Kidney epithelial cell (primary cell): Measurements from ENCODE around the gene TUBGCP2. TPM values are rescaled to one million over a fixed set of nuclear protein-coding genes. Genes with fewer than 3 reads are reported as not detected.

Source experiments
- DNase-seq: peaks from one replicate; pipeline ENCODE4 v3.0.0-alpha.2; 2010; ENCODE audit warnings: low read depth
- H3K27me3 ChIP-seq: 2 replicates; pipeline ENCODE4 v1.6.0; 2011; ENCODE audit warnings: low read length; ENCODE audit not compliant: control insufficient read depth, insufficient read depth
- H3K36me3 ChIP-seq: 2 replicates; pipeline ENCODE4 v1.5.1; 2011; ENCODE audit warnings: low read length; ENCODE audit not compliant: control insufficient read depth, insufficient read depth
- H3K4me3 ChIP-seq: 2 replicates; pipeline ENCODE4 v1.5.1; 2011; ENCODE audit warnings: low read depth, mild to moderate bottlenecking, control low read depth, low read length
- total RNA-seq: library from RNA; depleted of rRNA; stranded (reverse); fragments of >200 nt; gene quantifications from 2 replicates; pipeline ENCODE4 v1.2.3, GENCODE V29; 2015
- TF ChIP-seq, protein P1 (sequence below): IDR thresholded peaks from 2 replicates; pipeline ENCODE4 v1.5.1; 2011; ENCODE audit warnings: mild to moderate bottlenecking, moderate library complexity, low read length, control low read depth, inconsistent platforms; ENCODE audit not compliant: insufficient read depth, poor library complexity, severe bottlenecking

TUBGCP2 gene
- total RNA-seq, 1 donor from 2014 or later: 65.5 TPM

DNA sequence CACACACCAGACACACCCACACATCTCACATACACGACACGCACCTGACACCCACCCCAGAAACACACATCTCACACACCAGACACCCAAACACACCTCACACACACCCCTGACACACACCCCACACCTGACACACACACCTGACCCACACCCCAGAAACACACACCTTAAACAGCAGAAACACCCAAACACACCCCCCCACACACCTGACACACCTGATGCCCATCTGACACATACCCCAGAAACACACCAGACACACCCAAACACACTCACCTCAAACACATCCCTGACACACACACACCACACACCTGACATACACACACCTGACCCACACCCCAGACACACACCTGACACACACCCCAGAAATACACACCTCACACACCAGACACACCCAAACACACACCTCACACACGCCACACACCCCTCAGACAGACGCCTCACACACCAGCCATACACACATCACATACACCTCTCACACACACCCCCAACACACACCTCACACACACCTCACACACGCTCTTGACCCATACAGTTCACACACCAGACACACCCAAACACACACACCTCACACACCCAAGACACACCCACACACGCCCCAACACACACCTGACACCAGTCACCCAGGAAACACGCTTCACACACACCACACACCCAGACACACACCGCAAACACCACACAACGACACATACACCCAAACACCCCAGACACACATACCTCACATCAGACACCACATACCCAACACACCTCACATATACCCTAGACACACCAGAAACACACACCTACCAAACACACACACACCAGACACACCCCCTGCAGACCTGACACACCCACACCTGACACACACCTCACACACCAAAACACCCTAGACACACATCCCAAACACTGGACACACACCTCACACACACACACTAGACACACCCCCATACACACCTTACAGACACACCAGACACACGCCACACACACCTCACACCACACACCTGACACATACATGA, 29.7 kb upstream of the TUBGCP2 start:
- no peak for DNase-seq
- H3K27me3 ChIP-seq: peaks cover 46% of the 10 kb centered on the region
- no peaks in the 10 kb centered on the region for H3K36me3 ChIP-seq
- H3K4me3 ChIP-seq: no peak overlapping the region
- TF ChIP-seq, protein P1, sequence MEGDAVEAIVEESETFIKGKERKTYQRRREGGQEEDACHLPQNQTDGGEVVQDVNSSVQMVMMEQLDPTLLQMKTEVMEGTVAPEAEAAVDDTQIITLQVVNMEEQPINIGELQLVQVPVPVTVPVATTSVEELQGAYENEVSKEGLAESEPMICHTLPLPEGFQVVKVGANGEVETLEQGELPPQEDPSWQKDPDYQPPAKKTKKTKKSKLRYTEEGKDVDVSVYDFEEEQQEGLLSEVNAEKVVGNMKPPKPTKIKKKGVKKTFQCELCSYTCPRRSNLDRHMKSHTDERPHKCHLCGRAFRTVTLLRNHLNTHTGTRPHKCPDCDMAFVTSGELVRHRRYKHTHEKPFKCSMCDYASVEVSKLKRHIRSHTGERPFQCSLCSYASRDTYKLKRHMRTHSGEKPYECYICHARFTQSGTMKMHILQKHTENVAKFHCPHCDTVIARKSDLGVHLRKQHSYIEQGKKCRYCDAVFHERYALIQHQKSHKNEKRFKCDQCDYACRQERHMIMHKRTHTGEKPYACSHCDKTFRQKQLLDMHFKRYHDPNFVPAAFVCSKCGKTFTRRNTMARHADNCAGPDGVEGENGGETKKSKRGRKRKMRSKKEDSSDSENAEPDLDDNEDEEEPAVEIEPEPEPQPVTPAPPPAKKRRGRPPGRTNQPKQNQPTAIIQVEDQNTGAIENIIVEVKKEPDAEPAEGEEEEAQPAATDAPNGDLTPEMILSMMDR: no peak

DNA sequence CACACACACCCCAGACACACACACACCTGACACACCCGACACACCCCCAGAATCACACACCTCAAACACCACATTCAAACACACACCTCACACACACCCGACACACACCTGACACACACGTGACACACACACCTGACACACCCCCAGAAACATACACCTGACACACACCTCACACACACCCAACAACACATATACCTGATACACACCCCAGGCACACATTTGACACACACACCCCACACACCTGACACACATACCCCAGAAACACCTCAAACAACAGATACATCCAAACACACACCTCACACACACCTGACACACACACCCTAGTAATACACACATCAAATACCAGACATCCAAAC, 28.7 kb upstream of the TUBGCP2 start:
- DNase-seq: no peak
- Histone ChIP-seq H3K27me3 (peaks cover 54% of the 10 kb centered on the region), H3K36me3 (no peaks in the 10 kb centered on the region), H3K4me3 (no peak overlapping the region)
- TF ChIP-seq, protein P1: no peak

DNA sequence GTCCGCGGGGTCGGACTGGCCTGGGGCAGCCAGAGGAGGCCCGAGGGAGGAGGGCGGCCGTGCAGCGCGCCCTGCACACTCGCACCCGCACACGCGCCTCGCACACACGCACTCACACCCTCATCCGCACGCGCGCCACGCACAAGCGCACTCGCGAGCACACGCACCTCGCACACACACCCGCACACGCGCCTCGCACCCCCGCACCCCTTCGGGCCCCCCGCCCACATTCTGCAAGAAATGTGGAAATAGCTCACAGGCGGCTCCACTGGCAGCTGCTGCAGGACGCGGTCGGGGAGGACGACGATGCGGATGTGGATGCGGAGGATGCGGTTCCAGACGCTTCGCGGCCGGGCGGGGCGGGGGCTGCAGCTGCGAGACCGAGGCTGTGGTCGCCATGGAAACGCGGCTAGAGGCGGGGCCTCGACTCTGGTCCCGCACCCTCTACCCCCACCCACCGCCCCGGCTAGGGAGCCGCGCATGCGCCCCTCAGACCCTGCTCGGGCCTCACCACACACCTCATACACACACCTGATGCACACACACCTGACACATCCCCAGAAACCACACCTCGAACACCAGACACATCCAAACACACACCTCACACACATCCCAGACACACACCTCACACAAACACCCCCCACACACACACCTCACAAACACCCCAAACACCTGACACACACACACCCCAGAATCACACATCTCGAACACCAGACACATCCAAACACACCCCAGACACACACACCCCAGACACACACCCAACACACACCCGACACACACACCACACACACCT, 28.1 kb upstream of the TUBGCP2 start, which contains the start of gene CALY:
Gene CALY, minus strand, starts transcription at position 320 of the 793 bp plus-strand sequence. CDS start 7,907 bp downstream, outside the sequence.
- Histone ChIP-seq H3K27me3 (peaks cover 57% of the 10 kb centered on the region), H3K36me3 (no peaks in the 10 kb centered on the region), H3K4me3 (no peak within 1 kb of the TSS)
- DNase-seq: no peak
- TF ChIP-seq, protein P1: no peak

DNA sequence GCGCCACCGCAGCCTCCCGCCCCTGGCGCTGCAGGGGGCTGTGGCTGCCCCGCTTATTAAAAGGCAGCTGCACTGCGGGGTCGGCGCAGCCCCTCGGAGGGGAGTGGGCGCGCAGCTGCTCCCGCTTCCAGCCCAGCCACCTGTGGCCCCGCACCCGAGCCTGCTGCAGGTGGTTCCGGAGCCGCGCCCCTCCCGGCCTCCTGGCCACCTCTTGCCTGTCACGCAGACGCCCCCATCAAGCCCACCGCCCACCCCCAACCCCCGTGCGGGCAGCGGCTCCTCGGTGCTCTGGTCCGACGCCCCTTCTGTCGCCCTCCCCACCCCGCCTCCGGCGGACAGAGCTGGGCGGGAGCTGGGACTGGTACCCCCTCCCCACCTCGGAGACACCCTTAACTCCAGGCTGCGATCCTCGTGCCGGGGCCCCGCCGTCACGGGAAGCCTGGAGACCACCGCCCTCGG, 27.5 kb upstream of the TUBGCP2 start:
- no peak for DNase-seq
- Histone ChIP-seq H3K36me3 (no peaks in the 10 kb centered on the region), H3K4me3 (no peak overlapping the region), H3K27me3 (peaks cover 60% of the 10 kb centered on the region)
- TF ChIP-seq, protein P1: no peak

DNA sequence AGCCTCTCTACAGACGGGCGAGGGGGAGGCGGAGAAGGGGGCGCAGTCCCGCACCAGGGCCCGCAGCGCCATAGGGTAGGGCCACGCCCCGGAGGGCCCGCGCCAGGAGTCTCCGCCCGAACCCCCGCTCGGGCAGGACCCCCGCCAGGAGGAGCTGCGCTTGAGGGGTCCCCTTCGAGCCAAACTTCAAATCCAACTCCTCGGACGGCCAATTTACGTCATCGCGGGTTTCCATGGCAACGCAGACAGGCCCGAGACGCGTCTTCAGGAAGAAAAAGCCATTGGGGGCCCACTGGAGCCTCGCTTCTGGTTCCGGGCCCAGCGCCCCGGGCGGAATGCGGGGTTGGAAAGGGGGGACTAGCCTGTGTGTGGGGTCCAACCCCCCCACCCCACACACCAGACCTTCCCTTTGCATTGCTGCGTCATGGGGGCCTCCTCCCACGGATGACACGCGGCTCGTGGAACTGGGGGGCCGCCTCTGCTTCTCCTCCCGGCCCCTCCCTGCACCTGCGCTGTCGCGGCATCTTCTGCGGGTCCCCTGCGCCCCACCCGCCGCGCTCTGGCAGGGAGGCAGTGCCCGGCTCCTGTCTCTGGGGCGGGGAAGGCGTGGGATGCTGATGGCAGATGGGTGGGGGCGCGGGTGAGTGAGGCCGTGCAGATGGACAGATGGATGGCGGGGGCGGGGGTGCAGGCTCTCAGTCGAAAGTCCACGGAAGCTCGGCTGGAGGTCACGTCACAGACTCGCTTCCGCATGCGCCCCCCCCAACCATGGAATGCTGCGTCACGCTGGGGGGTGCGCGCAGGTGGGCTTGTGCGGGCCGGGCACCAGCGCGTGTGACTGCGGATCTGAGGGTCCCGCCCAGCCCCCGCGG, 26.8 kb upstream of the TUBGCP2 start:
- DNase-seq: no peak
- H3K36me3 ChIP-seq: no peaks in the 10 kb centered on the region
- TF ChIP-seq, protein P1: no peak
- H3K27me3 ChIP-seq: peaks cover 63% of the 10 kb centered on the region
- peak overlapping the region; percentile 23 for H3K4me3 ChIP-seq
